ENCODE data around the gene DNMT3A. TPM values are rescaled to one million over a fixed set of nuclear protein-coding genes. Genes with fewer than 3 reads are reported as not detected.

The DNMT3A gene
- total RNA-seq, 4 donors from 2014 or later, result 11.3 to 29.5 (median 16.9) TPM

DNA sequence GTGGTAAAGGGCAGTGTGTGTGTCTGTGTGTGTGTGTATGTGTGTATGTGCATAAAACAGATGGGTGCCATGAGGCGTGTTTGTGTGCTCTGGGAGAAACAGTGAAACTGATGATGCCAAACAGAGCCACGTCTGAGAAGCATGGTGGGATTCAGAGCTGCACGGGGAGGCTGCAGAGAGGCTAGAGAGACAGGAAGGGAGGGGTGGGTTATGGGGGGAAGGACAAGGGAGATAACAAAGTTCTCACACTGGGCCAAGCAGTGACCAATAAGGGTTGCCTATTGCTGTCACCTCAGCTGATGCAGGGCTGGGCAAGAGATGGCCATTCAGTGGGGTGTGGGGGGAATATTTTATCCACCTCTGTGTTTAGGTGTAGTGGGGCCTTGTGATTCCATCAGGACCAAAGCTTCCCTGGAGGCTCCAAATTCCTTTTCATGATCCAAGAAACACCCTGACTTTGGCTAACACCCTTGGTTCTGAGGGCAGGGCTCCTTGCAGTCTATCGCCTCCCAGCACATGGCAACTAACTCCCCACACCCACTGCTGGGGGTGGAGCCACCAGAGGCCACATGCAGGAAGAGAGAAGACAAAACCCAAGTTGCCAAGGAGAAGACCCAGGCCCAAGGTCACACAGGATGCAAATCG is 119.1 kb downstream of the DNMT3A start:
- Histone ChIP-seq H3K27me3 (no peaks in the 10 kb centered on the region), H3K27ac (replicated peaks in 1 of 4) (no peak overlapping the region), H3K36me3 (no peaks in the 10 kb centered on the region), H3K9me3 (no peaks in the 10 kb centered on the region), H3K4me3 (no peak overlapping the region), H3K4me1 (no peaks in the 10 kb centered on the region)
- no peak for DNase-seq (ENCODE audit: extremely low spot score)
- intact Hi-C loops (cut with DNase I), result no loop called here
- TF ChIP-seq EP300 (IDR thresholded peaks at IDR 0.05), result no peak
- no peak for TF ChIP-seq POLR2AphosphoS5 (IDR thresholded peaks at IDR 0.05)
- TF ChIP-seq POLR2A (IDR thresholded peaks at IDR 0.05; ENCODE audit: low read depth), result no peak
- TF ChIP-seq, protein P1, sequence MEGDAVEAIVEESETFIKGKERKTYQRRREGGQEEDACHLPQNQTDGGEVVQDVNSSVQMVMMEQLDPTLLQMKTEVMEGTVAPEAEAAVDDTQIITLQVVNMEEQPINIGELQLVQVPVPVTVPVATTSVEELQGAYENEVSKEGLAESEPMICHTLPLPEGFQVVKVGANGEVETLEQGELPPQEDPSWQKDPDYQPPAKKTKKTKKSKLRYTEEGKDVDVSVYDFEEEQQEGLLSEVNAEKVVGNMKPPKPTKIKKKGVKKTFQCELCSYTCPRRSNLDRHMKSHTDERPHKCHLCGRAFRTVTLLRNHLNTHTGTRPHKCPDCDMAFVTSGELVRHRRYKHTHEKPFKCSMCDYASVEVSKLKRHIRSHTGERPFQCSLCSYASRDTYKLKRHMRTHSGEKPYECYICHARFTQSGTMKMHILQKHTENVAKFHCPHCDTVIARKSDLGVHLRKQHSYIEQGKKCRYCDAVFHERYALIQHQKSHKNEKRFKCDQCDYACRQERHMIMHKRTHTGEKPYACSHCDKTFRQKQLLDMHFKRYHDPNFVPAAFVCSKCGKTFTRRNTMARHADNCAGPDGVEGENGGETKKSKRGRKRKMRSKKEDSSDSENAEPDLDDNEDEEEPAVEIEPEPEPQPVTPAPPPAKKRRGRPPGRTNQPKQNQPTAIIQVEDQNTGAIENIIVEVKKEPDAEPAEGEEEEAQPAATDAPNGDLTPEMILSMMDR (IDR thresholded peaks at IDR 0.05), result no peak
- 67% methylated on average over 4 of the region's 5 CpGs for WGBS

DNA sequence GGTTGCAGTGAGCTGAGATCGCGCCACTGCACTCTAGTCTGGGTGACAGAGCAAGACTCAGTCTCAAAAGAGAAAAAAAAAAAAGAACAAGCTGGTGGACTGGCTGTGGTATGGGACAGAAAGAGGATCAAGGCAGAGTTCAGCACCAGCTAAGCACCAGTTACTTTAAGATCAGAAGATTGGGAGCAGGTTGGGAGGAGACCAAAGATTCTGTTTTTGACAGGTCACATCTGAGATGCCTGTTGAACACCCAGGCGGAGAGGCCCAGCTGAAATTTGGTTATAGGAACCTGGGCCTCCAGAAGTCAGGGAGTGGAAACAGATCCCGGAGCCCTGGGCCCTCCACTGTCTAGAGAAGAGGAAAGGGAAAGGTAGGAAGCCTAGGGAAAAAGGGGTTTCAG is 120.1 kb downstream of the DNMT3A start:
- WGBS, result 94% methylated on average over 4 of the region's 4 CpGs
- H3K9me3 ChIP-seq, result no peaks in the 10 kb centered on the region
- peaks cover 0 to 4% (median 3%) of the 10 kb centered on the region in 4 donors for H3K4me1 ChIP-seq
- no peak for DNase-seq (ENCODE audit: extremely low spot score)
- no peaks in the 10 kb centered on the region for H3K36me3 ChIP-seq
- H3K27ac ChIP-seq (replicated peaks in 1 of 4), result no peak overlapping the region
- TF ChIP-seq POLR2A (IDR thresholded peaks at IDR 0.05; ENCODE audit: low read depth) (no peak), POLR2AphosphoS5 (IDR thresholded peaks at IDR 0.05) (no peak), EP300 (IDR thresholded peaks at IDR 0.05) (no peak)
- TF ChIP-seq, protein P1 (IDR thresholded peaks at IDR 0.05), result no peak
- H3K27me3 ChIP-seq, result no peaks in the 10 kb centered on the region
- intact Hi-C loops (cut with DNase I), result no loop called here
- no peak overlapping the region for H3K4me3 ChIP-seq

DNA sequence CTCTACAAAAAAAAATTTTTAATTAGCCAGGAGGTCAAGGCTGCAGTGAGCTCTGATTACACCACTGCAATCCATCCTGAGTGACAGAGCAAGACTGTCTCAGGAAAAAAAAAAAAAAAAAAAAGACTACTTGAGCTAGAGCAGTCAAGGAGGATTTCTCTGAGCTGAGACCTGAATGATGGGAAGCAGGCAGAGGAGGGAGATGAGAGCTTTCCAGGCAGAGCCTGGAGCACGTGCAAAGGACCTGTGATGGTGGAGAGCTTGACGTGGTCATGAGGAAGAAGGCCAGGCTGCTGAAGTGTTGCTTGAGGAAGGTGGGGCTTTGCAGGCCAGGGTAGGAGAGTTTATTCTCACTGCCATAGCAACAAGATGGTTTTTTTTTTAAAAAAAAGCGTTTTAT is 121.4 kb downstream of the DNMT3A start:
- no peak for DNase-seq (ENCODE audit: extremely low spot score)
- no peaks in the 10 kb centered on the region for H3K36me3 ChIP-seq
- H3K27ac ChIP-seq (replicated peaks in 1 of 4), result no peak overlapping the region
- H3K4me3 ChIP-seq, result no peak overlapping the region
- H3K27me3 ChIP-seq, result no peaks in the 10 kb centered on the region
- intact Hi-C loops (cut with DNase I), result no loop called here
- H3K4me1 ChIP-seq, result peaks cover 0 to 15% (median 9%) of the 10 kb centered on the region in 4 donors
- no peaks in the 10 kb centered on the region for H3K9me3 ChIP-seq
- no peak for TF ChIP-seq EP300 (IDR thresholded peaks at IDR 0.05)
- no peak for TF ChIP-seq POLR2A (IDR thresholded peaks at IDR 0.05; ENCODE audit: low read depth)
- TF ChIP-seq, protein P1 (IDR thresholded peaks at IDR 0.05), result no peak
- no peak for TF ChIP-seq POLR2AphosphoS5 (IDR thresholded peaks at IDR 0.05)
- WGBS, result 90% methylated on average over 3 of the region's 3 CpGs

DNA sequence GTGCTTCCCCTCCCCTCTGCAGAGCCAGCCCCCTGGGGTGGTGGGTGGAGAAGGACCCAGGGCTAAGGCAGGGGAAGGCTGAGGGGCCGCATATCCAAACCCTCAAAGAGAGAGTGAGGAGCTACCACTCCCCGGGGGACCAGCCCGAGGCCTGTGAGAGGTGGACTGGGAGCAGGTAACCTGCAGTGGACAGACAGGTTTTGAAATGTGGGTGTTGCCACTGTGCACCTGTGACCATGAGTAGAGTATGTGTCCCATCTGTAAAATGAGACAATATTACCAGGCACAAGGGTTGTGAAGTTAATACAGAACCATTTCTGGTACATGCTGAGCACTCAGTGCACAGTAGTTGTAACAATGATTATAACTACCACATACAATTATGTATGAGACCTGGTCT is 122.1 kb downstream of the DNMT3A start:
- Histone ChIP-seq H3K4me3 (no peak overlapping the region), H3K9me3 (no peaks in the 10 kb centered on the region), H3K4me1 (peaks cover 0 to 15% (median 9%) of the 10 kb centered on the region in 4 donors), H3K36me3 (no peaks in the 10 kb centered on the region), H3K27me3 (no peaks in the 10 kb centered on the region), H3K27ac (replicated peaks in 1 of 4) (no peak overlapping the region)
- intact Hi-C loops (cut with DNase I), result no loop called here
- DNase-seq (ENCODE audit: extremely low spot score), result no peak
- WGBS, result 100% methylated on average over 2 of the region's 3 CpGs
- TF ChIP-seq POLR2AphosphoS5 (IDR thresholded peaks at IDR 0.05) (no peak), POLR2A (IDR thresholded peaks at IDR 0.05; ENCODE audit: low read depth) (no peak), EP300 (IDR thresholded peaks at IDR 0.05) (no peak)
- TF ChIP-seq, protein P1 (IDR thresholded peaks at IDR 0.05), result no peak

DNA sequence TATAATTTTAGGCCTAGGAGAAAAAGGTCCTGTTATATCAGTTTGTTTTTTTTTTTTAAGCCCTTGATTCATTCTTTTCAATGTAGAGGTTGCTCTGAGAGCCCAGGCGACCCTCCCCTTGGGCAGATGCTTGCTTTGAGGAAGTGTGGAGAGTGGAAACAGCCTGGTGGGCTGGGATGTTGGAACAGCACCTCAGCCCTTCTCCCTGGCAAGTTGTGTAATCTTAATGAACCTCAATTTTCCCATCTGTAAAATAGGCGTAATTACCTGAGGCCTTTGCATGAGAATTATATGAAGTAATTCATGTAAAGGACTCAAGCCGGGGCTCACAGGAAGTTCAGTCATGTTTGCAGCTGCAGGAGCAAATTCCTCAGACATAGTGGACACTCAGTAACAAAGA is 123.6 kb downstream of the DNMT3A start:
- intact Hi-C loops (cut with DNase I), result no loop called here
- 100% methylated on average over 3 of the region's 3 CpGs for WGBS
- no peak for DNase-seq (ENCODE audit: extremely low spot score)
- Histone ChIP-seq H3K9me3 (no peaks in the 10 kb centered on the region), H3K27me3 (no peaks in the 10 kb centered on the region), H3K4me3 (no peak overlapping the region), H3K27ac (replicated peaks in 1 of 4) (no peak overlapping the region), H3K36me3 (no peaks in the 10 kb centered on the region), H3K4me1 (peaks cover 0 to 15% (median 9%) of the 10 kb centered on the region in 4 donors)
- TF ChIP-seq POLR2A (IDR thresholded peaks at IDR 0.05; ENCODE audit: low read depth) (no peak), EP300 (IDR thresholded peaks at IDR 0.05) (no peak), POLR2AphosphoS5 (IDR thresholded peaks at IDR 0.05) (no peak)
- TF ChIP-seq, protein P1 (IDR thresholded peaks at IDR 0.05), result no peak
